Activated naive CD8-positive, alpha-beta T cell treated with anti-CD3 and anti-CD28 coated beads, Interleukin-2, amount 50 U/mL, for 24 hours (primary cell): ENCODE measurements around the gene SOX8.

Experiments
- ATAC-seq: fragments of 150-1000 bp; cut with Tn5 transposase; one replicate; pipeline ENCODE4 v1.10.0; 2021
- DNase-seq: peaks from one replicate; pipeline ENCODE4 v3.0.0; 2021
- H3K27ac Mint-ChIP-seq: one replicate; pipeline ENCODE4 v1.8.0; 2021; ENCODE audit warnings: mild to moderate bottlenecking, mixed read lengths
- H3K27me3 Mint-ChIP-seq: one replicate; pipeline ENCODE4 v1.8.0; 2021; ENCODE audit warnings: mixed read lengths
- H3K36me3 Mint-ChIP-seq: one replicate; pipeline ENCODE4 v1.8.0; 2021; ENCODE audit warnings: low read depth, mixed read lengths
- H3K4me1 Mint-ChIP-seq: one replicate; pipeline ENCODE4 v1.8.0; 2021; ENCODE audit warnings: mixed read lengths
- H3K4me3 Mint-ChIP-seq: one replicate; pipeline ENCODE4 v1.8.0; 2021; ENCODE audit warnings: mild to moderate bottlenecking, moderate library complexity, mixed read lengths
- H3K9me3 Mint-ChIP-seq: one replicate; pipeline ENCODE4 v1.8.0; 2021; ENCODE audit warnings: mixed read lengths

Gene SOX8

DNA sequence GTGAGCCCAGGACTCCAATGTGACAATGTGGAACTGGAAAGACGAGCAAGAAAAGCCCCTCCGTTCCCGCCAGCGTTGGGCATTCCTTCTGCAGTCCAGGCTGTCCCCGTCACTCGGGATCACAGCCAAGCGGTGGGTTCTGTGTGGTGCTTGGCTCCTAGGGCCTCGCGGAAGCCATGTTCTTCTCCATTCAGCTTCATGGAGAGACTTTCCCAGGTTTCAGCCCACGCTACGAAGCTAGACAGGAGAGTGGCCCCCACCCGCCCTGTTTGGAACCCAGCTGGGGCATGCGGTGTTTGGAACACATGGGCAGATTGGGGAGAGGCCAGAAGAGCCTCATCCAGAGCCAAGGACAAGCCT is 16.6 kb upstream of the SOX8 start:
- Mint-ChIP-seq H3K36me3 (peaks cover 12% of the 10 kb centered on the region), H3K27ac (no peak overlapping the region), H3K9me3 (no peaks in the 10 kb centered on the region), H3K4me1 (peaks cover 26% of the 10 kb centered on the region), H3K4me3 (peak overlapping the region; percentile 38), H3K27me3 (no peaks in the 10 kb centered on the region)
- DNase-seq (no peak), ATAC-seq (no peak)

DNA sequence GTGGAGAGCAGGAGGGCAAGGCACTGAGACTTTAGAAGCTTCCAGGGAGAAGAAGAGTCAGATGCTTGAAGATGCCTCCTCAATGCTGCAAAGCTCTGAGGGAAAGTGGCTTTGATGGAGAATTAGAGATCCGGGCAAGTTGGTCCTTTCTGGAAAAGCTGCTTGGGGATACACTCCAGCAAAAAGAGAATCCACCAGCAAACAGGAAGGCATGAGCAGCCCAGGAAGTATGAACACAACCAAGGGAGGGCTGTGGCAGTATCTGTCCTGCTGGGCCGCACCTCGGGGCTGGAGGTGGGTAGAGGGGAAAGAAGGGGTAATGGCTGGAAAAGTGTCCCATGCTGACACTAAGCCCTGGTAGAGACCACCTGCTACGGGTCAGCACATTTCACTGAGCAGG is 16.1 kb upstream of the SOX8 start:
- Mint-ChIP-seq H3K27me3 (no peaks in the 10 kb centered on the region), H3K4me3 (no peak overlapping the region), H3K4me1 (peaks cover 26% of the 10 kb centered on the region), H3K27ac (no peak overlapping the region), H3K36me3 (peaks cover 12% of the 10 kb centered on the region), H3K9me3 (no peaks in the 10 kb centered on the region)
- DNase-seq = no peak
- ATAC-seq = no peak

DNA sequence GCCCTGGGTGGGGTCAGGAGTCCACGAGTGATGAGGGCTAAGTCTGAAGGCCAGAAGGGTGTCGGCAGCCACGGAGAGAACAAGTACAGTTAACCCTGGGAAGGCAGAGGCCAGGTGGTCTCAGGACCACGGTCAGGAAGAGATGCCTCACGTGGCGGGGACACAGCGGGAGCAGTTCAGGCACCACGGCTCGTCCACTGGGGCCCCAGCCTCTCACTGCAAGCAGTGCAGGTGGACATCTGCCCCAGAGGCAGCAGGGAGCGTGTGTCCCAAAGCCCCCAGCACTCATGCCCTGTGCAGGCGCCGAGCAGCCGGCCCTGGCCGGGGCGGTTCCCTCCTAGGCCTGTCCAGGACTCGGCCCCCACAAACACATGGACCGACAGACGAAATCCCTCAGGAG is 15.5 kb upstream of the SOX8 start:
- Mint-ChIP-seq H3K36me3 (peaks cover 12% of the 10 kb centered on the region), H3K4me1 (peaks cover 26% of the 10 kb centered on the region), H3K27me3 (no peaks in the 10 kb centered on the region), H3K4me3 (no peak overlapping the region), H3K9me3 (no peaks in the 10 kb centered on the region), H3K27ac (no peak overlapping the region)
- ATAC-seq = no peak
- DNase-seq = no peak

DNA sequence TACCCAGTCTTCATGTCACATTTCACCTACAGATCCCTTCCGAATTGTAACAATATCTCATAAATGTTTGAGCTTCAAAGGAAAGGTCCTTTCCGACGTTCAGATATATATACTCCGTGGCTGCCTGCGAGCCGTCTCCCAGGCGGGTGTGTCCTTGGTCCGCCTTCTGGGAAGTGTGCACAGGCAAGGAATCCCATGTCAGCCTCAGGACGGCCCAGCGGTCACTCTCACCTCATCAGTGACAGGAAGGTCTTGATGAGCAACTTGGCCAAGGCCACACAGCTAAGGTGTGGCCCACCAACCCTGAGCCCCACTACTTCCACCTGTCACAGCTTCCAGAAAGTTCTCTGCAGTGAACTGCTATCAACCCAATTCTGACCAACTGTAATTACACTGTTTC is 15.1 kb upstream of the SOX8 start:
- H3K27me3 Mint-ChIP-seq = peaks cover under 1% of the 10 kb centered on the region
- no peak overlapping the region for H3K27ac Mint-ChIP-seq
- ATAC-seq (no peak), DNase-seq (no peak)
- H3K9me3 Mint-ChIP-seq = no peaks in the 10 kb centered on the region
- peaks cover 28% of the 10 kb centered on the region for H3K4me1 Mint-ChIP-seq
- peaks cover 12% of the 10 kb centered on the region for H3K36me3 Mint-ChIP-seq
- no peak overlapping the region for H3K4me3 Mint-ChIP-seq

DNA sequence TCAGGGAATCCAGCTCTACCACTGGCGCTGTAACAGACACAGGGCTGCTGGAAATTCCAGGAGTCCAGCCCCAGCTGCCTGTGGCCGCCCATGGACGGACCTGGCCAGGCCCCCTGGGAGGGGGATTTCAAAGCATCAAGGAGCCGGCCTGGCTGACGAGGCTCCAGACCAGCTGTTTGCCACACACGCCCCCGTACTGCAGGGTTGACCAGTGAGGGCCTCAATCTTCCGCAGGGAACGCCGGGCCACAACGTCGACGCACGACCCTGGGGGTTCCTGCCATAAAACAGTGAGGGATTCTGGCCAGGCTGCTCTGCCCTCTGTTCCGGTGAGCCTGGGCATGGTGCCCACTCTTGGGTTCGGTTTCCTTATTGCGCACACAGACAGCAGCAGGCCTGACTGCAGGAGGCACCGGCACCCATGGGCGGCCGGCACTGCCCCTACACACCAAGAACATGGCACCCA is 14.5 kb upstream of the SOX8 start:
- peaks cover 29% of the 10 kb centered on the region for H3K4me1 Mint-ChIP-seq

DNA sequence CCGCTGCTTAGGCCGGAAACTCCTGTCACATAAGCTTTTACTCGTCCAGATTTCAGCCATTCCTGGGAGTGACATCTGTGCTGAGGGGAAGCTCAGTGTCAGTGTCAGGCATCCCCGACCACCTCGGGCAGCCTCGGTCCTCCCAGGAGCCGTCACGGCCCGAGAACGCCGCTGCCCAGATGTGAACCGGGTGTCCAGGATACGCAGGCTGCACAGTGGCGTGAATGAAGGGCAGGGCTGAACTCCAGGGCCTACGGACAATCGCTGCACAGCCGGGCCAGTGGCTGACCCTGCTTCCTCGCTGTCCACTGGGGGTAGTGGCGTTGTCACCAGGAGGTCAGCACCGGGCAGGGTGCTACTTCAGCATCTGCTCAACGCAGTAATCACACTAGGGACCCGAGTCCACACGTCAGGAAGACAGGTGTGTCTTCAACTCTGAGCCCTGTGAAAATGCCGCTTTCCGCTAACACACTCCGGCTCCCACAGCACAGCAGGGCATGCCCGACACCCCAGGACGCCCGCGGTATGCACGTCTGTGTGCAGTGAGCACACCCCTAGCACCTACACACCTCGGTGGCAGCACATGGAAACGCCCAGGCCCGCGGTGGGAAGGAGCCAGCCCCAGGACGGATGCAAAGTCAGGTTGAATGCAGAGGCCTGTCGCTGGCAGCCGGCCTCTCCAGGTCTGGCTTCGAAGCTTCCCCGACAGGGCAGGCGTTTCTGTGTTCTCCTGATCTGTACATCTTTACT is 13.8 kb upstream of the SOX8 start:
- ATAC-seq (no peak), DNase-seq (no peak)
- H3K4me3 Mint-ChIP-seq = no peak overlapping the region
- H3K27me3 Mint-ChIP-seq = peaks cover 2% of the 10 kb centered on the region
- H3K4me1 Mint-ChIP-seq = peaks cover 29% of the 10 kb centered on the region
- H3K36me3 Mint-ChIP-seq = peaks cover 12% of the 10 kb centered on the region
- H3K9me3 Mint-ChIP-seq = no peaks in the 10 kb centered on the region
- H3K27ac Mint-ChIP-seq = no peak overlapping the region

More for the DNA sequence above, 14.5 kb upstream of the SOX8 start:
- DNase-seq = no peak
- Mint-ChIP-seq H3K4me3 (no peak overlapping the region), H3K36me3 (peaks cover 12% of the 10 kb centered on the region), H3K9me3 (no peaks in the 10 kb centered on the region), H3K27me3 (peaks cover 2% of the 10 kb centered on the region), H3K27ac (no peak overlapping the region)
- ATAC-seq = no peak

DNA sequence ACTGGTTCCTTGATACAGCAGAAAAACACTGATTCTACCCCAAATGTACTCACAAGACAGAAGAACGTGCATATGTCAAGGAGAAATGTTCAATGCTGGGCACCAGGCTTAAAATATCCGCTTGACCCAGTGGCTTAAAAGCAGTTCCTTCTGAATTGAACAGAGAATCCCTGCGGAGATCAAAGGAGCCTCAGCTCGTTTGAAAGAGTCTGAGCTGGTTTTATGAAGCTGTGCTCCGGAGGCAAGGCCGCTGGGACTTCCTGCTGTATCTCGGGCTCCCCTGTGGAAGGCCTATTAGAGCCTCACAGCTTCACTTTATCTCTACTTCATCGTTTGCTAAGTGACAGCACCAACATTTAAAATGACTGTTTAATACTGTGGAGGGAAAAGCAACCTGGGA is 12.9 kb upstream of the SOX8 start:
- Mint-ChIP-seq H3K36me3 (peaks cover 12% of the 10 kb centered on the region), H3K4me1 (peaks cover 25% of the 10 kb centered on the region), H3K4me3 (peak overlapping the region; percentile 32), H3K27ac (no peak overlapping the region), H3K27me3 (peaks cover 2% of the 10 kb centered on the region), H3K9me3 (no peaks in the 10 kb centered on the region)
- DNase-seq (no peak), ATAC-seq (no peak)

DNA sequence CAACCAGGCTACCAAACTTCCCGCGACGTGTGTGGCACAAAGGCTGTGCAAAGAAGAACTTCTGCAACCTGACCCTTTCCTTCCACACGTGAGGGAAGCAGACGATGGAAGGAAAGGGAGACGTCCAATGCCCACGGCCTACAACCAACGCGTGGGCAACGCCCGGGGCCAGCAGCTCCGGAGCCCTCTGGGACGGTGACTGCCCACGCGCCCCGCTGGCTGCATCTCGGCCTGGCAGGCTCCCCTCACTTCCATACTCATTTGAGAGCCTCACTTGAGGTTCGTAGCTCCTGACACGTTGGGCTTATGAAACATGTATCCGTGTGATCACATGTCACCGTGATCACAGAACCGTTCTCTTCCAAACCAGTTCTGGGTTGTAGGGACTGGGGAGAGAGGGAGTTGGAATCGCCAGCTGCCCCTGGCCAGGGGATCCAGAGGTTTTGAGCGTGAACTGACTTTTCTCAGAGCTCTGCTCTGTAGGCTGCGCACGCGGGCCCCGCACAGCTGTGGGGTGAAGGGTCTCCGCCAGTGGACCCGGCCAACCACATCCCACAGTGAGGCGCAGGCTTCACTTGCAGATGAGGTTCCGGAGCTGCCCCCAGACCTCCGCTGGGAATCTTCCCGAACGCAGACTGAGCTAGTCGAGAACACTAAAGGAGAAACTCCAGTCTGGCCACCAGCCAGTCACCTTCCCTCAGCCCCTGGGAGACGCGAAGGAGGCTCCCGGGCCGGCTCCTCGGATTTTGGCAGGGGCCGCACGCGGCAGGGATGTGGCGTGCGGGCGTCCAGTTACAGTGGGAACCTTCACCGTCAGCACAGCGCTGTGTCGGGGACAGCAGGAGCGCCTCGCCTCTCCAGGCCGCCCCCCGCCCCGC is 11.8 kb upstream of the SOX8 start:
- Mint-ChIP-seq H3K4me3 (peak overlapping the region; percentile 77), H3K4me1 (peaks cover 15% of the 10 kb centered on the region), H3K9me3 (no peaks in the 10 kb centered on the region), H3K27me3 (peaks cover 2% of the 10 kb centered on the region), H3K27ac (no peak overlapping the region), H3K36me3 (peaks cover 11% of the 10 kb centered on the region)
- DNase-seq (no peak), ATAC-seq (no peak)

DNA sequence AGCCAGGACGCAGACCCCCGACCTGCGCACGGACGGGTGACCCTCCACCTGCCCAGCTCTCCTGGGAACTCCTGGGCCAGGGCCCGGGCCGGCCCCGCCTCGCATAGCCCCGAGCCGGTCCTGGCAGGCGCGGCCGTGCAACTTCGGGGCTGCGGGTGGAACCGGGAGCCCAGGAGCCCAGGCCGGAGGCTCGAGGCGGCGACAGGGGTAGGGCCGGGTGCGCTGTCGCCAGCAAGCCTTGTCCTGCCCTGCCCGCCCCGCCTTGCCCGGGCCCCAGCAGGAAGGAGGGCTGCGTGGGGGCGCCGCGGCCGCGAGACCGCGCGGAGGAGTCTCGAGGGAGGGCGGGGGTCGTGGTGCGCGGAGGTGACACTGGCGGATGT is 11.2 kb upstream of the SOX8 start:
- peak overlapping the region; percentile 77 for H3K4me3 Mint-ChIP-seq
- DNase-seq = no peak
- H3K27ac Mint-ChIP-seq = no peak overlapping the region
- peaks cover 9% of the 10 kb centered on the region for H3K36me3 Mint-ChIP-seq
- H3K27me3 Mint-ChIP-seq = peaks cover 2% of the 10 kb centered on the region
- H3K4me1 Mint-ChIP-seq = peaks cover 14% of the 10 kb centered on the region
- H3K9me3 Mint-ChIP-seq = no peaks in the 10 kb centered on the region
- ATAC-seq = peak; percentile 34

DNA sequence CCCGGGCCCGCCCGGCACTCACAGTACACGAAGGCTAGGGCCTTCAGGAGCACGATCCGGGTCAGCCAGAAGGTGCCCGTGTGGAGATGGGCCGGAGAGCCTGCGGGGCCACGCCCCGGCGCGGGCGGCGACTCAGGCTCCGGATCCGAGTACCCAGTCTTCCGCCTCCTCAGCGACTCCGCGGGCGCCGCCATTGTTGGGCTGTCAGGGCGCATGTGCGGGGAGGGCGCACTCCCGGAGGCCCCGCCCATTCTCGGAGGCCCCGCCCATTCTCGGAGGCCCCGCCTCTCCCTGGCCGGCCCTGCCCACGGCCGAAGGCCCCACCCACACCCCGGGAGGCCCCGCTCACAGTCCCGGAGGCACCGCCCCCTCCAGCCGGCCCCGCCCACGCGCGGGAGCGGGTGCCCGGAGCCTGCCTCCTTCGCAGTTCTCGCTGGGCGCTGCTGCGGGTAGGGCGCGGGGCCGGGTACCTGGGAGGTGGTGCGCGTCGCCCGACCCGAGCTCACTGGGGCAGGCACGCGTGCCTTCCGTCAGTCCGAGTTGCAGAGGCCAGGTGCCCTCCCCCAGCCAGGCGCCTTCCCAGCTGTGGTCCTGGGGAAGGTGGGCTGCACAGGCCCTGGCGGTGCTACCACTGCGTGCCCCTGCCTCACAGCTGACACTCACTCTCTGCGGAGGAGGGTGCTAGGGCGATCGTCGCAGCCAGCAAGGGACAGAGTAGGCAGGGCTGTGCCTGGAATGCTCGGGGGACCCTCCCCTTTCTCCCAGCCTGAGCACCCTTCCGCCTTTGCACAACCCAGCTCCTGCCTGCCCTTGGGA is 10.6 kb upstream of the SOX8 start, which contains the start of gene LMF1:
Gene LMF1, minus strand, starts transcription at position 219 of the 816 bp plus-strand sequence. Its CDS starts 4 bp downstream, at position 215.
- DNase-seq = peak; percentile 96
- peak; percentile 86 for ATAC-seq
- H3K9me3 Mint-ChIP-seq = no peaks in the 10 kb centered on the region
- H3K36me3 Mint-ChIP-seq = peaks cover 5% of the 10 kb centered on the region
- H3K27ac Mint-ChIP-seq = no peak within 1 kb of the TSS
- peaks cover 2% of the 10 kb centered on the region for H3K27me3 Mint-ChIP-seq
- peaks cover 14% of the 10 kb centered on the region for H3K4me1 Mint-ChIP-seq
- H3K4me3 Mint-ChIP-seq = peak within 1 kb of the TSS; percentile 77

DNA sequence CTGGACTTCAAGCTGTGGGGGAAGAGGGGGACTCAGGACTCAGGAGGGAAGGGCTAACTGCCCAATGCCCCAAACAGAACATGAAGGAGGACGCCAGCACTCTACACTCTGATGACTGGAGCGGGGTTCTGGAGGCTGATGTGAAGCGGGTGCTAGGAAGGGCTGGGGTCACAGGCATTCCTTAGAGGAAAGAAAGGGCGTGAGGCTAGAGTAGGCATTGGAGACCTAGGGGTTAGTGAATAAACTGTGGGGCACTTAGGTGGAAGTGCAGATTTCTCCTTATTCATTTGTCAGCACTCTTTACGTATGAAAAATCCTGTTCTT is 10.0 kb upstream of the SOX8 start:
- H3K4me3 Mint-ChIP-seq = no peak overlapping the region

DNA sequence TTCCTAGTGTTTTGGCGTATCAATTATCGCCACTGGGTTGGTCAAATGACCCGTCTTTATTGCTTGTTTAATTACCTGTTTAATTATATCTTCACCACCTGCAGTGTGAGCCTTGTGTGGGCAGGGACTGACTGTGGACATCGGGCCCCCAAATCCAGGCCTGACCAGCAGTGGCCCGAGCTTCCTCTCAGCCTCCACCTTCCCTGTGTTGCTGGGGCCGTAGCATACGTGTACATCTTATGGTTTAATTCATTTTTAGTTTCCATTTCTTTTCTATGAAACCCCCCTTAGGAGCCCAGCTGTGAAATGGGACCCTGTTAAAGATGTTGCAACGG is 9.6 kb upstream of the SOX8 start:
- Mint-ChIP-seq H3K36me3 (no peaks in the 10 kb centered on the region), H3K27me3 (peaks cover 2% of the 10 kb centered on the region), H3K9me3 (no peaks in the 10 kb centered on the region), H3K27ac (no peak overlapping the region), H3K4me1 (peaks cover 14% of the 10 kb centered on the region), H3K4me3 (no peak overlapping the region)
- ATAC-seq = no peak
- DNase-seq = no peak

More for the DNA sequence above, 10.0 kb upstream of the SOX8 start:
- Mint-ChIP-seq H3K4me1 (peaks cover 14% of the 10 kb centered on the region), H3K9me3 (no peaks in the 10 kb centered on the region), H3K36me3 (peaks cover 2% of the 10 kb centered on the region), H3K27ac (no peak overlapping the region), H3K27me3 (peaks cover 2% of the 10 kb centered on the region)
- DNase-seq = no peak
- ATAC-seq = no peak

DNA sequence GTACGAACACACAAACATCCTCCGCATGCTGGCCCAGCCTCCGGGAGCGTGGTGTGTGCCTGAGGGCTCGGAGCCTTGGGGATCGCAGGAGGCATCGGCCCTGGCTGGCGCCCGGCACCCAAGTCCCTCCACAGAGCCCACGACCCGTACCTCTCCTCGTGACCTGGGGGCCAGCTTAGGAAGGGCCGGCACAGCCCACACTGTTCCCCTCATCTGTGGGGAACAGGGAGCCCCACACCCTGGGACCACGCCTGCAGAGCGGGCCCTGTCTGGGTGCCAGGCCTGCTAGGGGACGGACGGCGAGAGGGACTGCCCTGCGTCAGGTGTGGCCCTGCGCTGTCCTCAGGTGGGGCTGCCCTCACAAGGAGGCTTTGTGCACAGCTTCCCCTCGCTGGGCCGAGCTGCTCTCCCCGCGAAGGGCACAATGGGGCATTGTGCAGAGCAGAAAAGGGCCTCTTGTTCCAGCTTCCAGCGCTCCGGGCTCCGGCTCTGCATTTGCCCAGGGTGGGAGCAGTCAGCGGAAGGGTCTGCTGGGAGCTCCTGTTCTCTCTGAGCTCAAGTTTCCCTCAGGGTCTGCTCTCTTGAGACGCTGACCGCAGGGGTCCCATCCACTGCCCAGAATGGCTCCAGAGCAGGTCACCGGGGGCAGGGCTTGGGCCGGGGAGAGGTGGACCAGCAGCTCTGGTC is 9.1 kb upstream of the SOX8 start:
- no peak for ATAC-seq
- no peak for DNase-seq
- Mint-ChIP-seq H3K4me3 (no peak overlapping the region), H3K27ac (no peak overlapping the region), H3K36me3 (no peaks in the 10 kb centered on the region), H3K4me1 (peaks cover 14% of the 10 kb centered on the region), H3K9me3 (no peaks in the 10 kb centered on the region), H3K27me3 (peaks cover 2% of the 10 kb centered on the region)

DNA sequence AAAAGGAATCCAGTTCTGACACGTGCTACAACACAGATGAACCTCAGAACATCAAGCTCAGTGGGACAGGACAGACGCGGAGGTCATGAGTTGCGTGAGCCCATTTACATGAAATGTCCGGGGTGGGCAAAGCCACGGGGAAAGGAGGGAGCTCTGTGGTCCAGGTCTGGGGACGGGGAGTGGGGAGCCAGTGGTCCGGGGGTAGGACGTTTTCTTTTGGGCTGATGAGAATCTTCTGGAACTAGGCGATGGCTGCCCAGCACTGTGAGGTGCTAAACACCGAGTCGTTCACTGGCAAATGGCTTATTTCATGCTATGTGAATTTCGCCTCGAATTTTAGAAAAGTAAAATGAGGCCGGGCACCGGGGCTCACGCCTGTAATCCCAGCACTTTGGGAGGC is 8.2 kb upstream of the SOX8 start:
- Mint-ChIP-seq H3K4me3 (no peak overlapping the region), H3K4me1 (peaks cover 14% of the 10 kb centered on the region), H3K27me3 (peaks cover 2% of the 10 kb centered on the region), H3K27ac (peak overlapping the region; percentile 34), H3K36me3 (no peaks in the 10 kb centered on the region), H3K9me3 (no peaks in the 10 kb centered on the region)
- no peak for ATAC-seq
- no peak for DNase-seq
